22Rv1 (cell line): Measurements from ENCODE around the gene PHYH.
"Not testable (repeated sequence)": the region's sequence is repeated elsewhere in the genome, so short reads cannot be mapped to it uniquely, and the experiment has no call there.

Source experiments
- H3K27ac ChIP-seq: fragments of 450-650 bp; 2 replicates; pipeline ENCODE4 v1.5.1; 2017
- ZFX ChIP-seq: fragments of 450-650 bp; IDR thresholded peaks from 2 replicates; pipeline ENCODE4 v1.6.1; 2017; ENCODE audit warnings: antibody characterized with exemption, borderline replicate concordance
- TF ChIP-seq, protein P1 (sequence below): fragments of 450-650 bp; IDR thresholded peaks from 2 replicates; pipeline ENCODE4 v1.5.1; 2017; ENCODE audit warnings: mild to moderate bottlenecking

The PHYH gene

DNA sequence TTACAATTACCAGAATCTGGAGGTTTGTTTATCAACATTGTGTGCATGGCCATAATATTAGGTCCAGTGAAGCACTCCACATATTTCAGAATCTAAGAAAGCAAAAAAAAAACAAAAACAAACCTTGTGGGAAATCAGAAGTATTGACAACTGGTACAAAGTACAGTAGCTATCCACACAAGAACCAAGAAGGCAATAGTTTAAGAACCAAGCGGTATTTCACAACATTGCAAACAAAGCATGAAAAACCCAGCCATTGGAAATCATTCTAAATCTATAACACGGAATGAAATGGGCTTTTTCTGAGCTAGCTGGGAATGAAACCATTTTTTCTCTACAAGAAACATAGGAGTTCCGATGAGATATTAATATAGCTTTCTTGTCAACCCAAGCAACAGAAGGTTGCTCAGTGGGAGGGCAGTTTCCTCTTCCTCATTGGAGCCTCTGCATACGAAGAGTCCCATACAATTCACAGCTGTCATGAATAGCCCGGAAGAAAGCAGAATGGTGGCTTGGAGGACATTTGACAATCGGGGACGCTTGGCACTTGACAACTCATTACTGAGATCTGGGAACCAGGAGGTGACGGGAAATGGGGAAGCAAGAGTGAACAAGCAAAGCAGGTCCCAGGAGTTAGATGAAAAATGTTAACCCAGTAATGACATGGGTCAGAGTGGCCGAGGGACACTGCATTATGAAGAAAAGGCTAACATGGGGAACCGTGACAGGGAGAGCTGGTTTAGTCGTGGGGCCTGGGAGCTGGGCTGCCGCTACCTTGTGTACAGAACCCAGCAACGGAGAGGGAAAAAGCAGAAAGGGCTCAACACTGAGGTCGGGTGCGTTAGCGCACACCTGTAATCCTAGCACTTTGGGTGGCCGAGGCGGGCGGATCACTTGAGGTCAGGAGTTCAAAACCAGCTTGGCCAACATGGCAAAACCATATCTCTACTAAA lies 7.8 kb downstream of the PHYH start:
- H3K27ac ChIP-seq = no peak overlapping the region
- TF ChIP-seq ZFX = no peak
- TF ChIP-seq, protein P1, sequence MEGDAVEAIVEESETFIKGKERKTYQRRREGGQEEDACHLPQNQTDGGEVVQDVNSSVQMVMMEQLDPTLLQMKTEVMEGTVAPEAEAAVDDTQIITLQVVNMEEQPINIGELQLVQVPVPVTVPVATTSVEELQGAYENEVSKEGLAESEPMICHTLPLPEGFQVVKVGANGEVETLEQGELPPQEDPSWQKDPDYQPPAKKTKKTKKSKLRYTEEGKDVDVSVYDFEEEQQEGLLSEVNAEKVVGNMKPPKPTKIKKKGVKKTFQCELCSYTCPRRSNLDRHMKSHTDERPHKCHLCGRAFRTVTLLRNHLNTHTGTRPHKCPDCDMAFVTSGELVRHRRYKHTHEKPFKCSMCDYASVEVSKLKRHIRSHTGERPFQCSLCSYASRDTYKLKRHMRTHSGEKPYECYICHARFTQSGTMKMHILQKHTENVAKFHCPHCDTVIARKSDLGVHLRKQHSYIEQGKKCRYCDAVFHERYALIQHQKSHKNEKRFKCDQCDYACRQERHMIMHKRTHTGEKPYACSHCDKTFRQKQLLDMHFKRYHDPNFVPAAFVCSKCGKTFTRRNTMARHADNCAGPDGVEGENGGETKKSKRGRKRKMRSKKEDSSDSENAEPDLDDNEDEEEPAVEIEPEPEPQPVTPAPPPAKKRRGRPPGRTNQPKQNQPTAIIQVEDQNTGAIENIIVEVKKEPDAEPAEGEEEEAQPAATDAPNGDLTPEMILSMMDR = no peak

GRCh38 chr10:13291061-13291460 lies 8.8 kb downstream of the PHYH start:
- H3K27ac ChIP-seq = no peak overlapping the region
- no peak for TF ChIP-seq ZFX
- TF ChIP-seq, protein P1 = no peak

DNA sequence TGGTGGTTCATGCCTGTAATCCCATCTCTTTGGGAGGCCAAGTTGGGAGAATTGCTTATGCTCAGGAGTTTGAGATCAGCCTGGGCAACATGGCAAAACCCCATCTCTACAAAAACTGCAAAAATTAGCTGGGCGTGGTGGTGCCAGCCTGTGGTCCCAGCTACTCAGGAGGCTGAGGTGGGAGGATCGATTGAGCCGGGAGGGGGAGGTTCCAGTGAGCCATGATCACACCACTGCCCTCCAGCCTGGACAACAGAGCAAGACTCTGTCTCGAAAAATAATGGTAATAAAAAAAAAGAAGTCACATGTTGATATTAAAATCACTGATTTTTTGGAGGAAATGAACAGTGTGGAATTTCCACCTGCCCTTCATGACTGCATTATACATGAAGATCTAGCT lies 15.8 kb downstream of the PHYH start:
- H3K27ac ChIP-seq = no peak overlapping the region
- TF ChIP-seq, protein P1 = no peak
- TF ChIP-seq ZFX = no peak

- not testable (repeated sequence) for H3K27ac ChIP-seq
These were observed 17.5 kb downstream of the PHYH start for GRCh38 chr10:13282348-13282747.

- H3K27ac ChIP-seq = no peak overlapping the region
- no peak for TF ChIP-seq ZFX
- TF ChIP-seq, protein P1 = no peak
These were observed 23.0 kb downstream of the PHYH start for GRCh38 chr10:13276749-13277365.

DNA sequence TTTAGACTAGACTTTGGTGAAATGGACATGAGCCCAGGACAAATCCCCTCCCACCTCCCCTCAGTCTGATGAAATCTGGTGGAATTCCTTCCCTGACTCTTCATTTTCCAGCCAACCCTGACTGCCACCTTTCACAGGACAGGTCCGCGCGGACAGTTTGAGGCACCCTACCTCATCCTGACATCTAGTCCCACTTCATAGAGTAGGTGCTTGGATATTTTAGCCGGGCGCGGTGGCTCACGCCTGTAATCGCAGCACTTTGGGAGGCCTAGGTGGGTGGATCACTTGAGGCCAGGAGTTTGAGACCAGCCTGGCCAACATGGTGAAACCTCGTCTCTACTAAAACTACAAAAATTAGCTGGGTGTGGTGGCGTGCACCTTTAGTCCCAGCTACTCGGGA lies 23.7 kb downstream of the PHYH start:
- not testable (repeated sequence) for H3K27ac ChIP-seq

- no peak overlapping the region for H3K27ac ChIP-seq
These were observed 27.7 kb downstream of the PHYH start for GRCh38 chr10:13272164-13272571.

More at GRCh38 chr10:13272164-13272571, 27.7 kb downstream of the PHYH start:
- no peak for TF ChIP-seq ZFX
- TF ChIP-seq, protein P1 = no peak
